GM21717 (cell line): ENCODE results near the gene LKAAEAR1.

Experiments
- ATAC-seq: cut with Tn5 transposase; IDR thresholded peaks from one replicate; pipeline ENCODE4 v1.9.1; 2021; ENCODE audit warnings: mild to moderate bottlenecking, moderate library complexity; ENCODE audit not compliant: unreplicated experiment

Gene LKAAEAR1

DNA sequence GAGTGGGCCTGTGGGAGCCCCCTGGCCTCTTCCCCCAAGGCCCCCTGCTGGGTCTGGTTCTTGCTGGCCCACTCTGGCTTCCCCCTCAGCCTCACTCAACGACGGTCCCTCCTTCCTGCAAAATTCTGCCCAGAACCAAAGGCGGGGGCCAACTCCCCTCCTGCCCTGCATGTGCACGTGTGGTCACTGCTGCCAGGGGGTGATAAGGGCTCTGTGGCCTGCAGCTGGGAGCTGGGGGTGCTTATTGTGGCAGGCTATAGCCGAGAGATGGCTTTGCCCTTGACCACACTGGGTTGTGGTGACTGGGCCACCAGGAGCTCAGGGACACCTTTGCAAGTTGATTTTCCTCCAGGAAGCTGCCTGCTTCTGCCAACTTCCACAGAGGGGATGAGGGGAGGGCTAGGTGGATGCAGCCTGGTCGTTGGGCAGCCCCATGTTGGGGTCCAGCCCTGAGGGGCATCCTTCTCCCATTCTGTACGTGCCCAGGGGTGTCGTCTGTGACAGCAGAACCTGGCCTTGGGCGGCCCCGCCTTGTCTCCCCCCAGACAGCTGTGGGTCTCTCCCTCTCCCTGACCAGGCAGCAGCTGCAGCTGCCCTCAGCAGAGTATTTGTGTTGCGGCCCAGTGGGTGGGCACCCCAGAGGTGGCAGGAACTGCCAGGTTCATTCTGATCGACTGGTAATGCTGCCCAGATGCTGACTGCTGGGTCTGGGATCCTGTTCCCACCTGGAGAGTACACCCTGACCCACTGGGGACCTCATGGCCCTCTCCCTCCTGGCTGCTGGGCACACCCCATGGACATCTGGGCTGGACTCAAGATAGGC lies 15.6 kb downstream of the LKAAEAR1 start:
- no peak for ATAC-seq

DNA sequence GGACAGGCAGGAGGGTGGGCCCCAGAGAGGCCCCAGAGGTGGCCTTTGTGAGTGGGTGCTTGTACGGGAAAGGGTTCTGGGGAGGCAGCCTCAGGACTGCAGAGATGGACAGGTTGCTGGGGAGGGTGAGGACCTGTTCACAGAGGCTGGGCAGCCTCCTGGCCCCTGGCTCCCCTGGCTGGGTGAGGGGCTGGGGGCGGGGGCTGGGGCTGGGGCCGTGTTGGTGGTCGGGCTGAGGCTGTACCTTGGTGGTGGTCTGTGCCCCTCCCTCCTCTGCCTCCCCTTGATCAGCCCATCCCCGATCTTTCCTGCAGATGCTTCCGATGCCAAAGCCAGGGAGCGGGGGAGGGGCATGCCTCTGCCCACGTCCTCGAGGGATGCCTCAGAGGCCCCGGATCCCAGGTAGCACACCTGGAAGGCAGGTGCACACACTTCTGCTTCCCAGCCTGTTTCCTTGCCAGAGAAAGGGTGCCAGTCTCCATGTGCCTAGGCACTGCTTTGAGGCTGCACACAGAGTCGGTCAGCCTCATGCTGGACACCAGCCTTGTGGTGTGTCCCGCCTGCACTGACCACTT lies 16.4 kb downstream of the LKAAEAR1 start:
- no peak for ATAC-seq

DNA sequence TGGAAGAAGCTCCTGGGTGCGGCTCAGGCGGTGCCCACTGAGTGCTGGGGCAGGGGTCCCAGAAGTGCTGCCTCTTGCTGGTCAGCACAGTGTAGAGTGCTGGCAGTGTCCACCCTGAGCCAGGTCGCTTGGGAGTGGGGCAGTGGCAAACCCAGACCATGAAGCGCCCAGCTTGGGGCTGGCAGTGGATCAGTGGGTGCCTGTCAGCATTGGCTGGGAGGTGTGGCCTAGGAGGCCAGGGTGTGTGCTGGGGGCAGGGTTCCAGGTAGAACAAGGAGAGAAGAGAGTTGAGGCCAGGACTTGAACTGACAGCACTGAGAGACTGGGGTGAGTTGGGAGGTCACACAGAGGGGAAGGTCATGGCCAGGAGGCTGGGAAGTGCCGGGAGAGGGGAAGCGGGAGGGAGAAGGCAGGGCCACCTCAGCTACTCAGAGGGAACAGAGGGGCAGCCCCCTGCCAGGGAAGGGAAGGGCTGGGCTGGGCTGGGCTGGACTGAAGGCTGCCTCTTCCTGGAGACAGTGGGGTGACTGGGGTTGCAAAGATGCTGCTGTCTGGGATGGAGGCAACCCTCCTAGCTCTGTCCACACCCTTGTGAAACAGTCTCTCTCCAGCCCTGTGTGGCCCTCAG lies 17.1 kb downstream of the LKAAEAR1 start:
- no peak for ATAC-seq

DNA sequence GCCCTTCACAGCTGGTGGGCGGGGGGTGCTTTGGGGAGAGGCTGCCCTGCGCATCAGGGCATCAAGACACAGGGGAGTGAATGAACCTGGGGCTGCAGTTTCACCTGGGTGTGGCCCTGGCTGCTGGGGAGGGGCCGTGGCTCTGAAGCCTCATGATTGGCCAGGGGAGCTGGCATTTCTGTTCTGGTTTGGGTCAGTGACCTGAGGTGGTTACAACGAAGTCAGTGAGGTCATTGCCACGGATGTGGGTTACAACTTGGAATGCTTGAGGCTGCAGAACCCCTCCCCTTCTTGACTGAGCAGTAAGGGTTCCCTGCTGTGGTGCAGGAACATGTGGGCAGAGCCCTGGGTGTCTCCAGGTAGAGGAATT lies 18.2 kb downstream of the LKAAEAR1 start:
- ATAC-seq, result no peak

DNA sequence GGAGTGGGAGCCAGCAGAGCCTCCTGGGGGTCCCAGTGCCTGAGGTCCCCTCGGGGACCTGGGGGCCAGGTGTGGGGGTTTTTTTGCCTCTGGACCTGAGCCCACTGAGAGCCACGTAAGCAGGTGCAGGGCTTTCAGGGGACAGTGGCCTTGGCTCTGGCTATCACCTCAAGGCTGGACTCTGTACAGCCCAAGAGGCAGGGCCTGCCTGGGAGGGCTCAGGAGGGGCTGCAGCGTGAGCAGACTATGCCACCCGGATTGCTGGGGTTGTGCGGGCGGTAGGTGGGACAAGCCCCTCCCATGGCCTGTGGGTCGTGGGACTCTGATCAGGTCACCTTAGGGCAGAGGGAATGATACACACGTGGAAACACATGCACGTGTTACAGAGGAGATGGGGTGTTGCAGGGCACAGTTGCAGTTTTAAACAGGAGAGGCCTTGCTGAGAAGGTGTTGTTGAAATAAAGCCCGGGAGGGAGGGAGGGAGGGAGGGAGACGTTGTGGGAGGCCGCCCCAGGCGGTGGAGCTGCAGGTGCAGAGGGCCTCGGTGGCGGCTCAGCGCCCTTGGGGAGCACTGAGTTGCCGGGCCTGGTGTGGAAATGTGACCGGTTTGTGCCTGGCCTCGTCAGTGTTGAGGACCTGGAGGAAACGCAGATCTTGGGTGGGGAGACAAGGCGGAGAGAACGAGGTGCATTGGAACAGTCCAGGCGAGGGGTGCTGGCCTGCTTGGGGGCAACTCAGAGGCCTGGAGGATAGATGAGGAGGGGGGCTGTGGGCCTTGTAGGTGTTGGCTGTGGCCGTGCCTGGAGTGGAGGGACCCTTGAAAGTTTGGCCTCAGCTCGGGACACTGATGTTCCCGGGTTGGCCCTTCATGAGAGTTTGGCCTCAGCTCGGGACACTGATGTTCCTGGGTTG lies 18.9 kb downstream of the LKAAEAR1 start:
- ATAC-seq, result no peak

DNA sequence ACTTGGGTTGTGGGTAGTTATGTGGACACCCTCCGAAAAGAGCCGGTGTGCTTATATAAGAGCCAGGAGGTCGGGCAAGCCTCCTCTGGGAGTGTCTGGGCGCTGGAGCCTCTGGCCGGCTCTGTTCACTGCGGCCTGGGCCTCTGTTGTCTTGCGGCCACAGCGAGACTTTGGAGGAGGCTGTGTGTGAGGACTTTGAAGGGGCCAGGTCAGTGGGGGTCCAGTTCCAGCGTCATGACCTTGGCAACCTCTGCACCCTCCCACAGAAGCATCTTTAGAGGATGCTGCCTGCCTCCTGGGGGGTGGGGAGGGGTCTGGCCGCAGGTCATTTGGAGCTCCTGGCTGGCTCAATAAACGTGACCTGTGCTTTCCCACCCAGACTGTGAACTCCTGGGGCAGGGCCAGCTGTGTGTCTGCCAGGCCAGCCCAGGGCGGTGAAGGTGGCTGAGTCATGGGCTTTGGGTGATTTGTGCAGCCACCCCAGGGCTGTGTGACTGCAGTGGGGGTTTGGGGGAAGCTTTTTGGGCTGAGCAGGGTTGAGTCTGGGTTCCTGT lies 20.0 kb downstream of the LKAAEAR1 start:
- no peak for ATAC-seq

DNA sequence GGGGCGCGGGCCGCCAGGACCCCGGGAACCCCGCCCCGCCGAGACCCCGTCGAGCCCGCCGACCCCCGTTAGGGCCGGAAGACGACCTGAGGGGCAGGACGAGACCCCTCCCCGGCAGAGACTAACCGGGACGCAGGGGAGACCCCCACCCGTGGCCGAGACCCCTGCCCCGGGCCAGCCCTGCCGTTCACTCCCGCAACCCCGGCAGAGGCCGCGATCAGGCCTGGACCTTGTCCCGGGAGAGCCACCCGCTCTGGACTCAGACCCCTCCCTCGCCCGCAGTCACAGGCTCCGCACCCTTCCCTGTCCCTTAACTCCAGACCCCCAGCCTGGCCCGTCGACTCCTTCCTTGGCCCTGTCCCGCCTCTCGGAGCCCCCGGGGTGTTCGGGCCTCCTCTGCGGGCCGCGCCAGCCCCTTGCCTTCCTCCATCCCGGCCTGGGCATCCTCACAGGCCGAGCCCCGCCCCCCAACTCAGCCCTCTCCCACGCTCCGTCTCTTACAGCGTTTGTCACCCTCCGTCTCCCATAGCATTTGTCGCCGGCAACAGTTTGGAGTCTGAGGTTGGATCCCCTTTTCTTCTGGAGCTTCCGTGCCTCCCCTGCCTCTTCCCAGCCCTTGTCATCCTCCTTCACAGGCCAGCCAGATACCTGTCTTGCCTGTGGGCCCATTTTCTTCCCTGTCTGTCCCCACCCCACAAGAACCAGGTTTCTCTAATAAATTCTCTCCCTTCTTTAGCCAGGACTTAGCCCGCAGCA lies 20.6 kb downstream of the LKAAEAR1 start:
- ATAC-seq, result no peak

DNA sequence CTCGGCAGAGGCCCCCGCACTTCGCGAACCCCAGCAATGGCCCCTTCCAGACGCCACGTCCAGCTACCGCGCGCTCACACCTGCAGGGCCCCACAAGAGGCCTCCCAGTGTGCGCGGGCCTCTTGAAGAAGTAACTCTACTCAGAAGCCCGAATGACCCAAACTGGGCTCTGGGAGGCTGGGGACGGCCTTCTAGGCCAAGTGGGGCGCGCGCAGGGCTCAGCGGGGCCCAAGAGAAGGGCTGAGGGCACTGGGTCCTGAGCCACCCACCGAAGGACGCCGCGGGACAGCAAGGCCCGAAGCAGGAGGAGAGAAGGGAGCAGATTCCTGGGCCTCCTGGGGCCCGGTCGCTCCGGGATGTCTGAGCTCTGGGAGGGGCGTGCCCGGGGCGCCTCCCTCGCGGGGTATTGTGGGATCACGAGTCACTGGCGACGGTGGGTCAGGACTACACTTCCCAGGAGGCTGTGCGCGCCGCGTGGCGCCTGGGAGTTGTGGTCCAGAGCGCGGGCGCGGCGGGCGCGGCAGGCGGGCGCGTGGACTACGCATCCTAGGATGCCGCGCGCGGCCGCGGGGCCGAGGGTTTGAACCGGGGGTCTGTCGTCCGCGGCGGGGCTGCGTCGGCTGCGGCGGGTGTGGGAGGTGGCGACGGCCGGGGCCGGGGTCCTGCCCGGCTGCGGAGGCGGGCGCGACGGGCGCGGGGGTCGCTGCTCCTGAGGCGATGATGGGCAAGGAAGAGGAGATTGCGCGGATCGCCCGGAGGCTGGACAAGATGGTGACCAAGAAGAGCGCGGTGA lies 21.4 kb downstream of the LKAAEAR1 start, which contains the start of gene TCEA2:
Gene TCEA2, plus strand, starts transcription at position 603 of the 793 bp plus-strand sequence. Its CDS starts 115 bp downstream, at position 718.
- peak; percentile 75 for ATAC-seq

DNA sequence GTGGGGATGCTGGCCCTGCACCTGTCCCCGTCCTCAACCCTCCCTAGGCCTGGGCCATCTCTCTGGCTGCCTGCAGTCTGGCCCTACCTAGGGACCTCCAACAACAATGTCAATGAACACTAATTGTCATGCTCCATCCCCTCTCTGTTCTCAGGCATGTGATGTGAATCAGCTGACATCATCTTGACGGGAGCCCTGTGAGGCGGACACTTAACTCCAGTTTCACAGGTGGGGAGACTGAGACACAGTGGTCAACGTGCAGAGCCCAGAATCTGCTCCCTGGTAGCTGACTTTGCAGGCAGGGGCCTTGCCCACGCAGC lies 22.0 kb downstream of the LKAAEAR1 start:
- no peak for ATAC-seq

DNA sequence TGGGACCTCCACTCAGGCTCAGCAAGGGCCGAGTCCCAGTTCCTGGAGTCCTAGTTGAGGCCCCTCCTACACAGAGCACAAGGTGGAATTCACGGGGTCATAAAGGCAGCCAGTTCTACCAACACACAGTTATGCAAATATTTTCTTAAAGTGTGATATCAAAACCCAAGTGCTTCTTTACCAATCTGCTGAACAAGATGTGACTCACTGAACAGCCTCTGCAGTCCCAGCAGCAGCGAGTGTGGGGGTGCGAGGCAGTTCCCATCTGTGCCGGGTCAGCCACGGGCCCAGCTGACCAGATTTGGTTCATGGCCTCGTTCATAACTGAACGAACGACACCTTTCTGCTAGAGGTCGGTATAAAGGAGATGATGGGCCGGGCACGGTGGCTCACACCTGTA lies 25.7 kb downstream of the LKAAEAR1 start:
- no peak for ATAC-seq

DNA sequence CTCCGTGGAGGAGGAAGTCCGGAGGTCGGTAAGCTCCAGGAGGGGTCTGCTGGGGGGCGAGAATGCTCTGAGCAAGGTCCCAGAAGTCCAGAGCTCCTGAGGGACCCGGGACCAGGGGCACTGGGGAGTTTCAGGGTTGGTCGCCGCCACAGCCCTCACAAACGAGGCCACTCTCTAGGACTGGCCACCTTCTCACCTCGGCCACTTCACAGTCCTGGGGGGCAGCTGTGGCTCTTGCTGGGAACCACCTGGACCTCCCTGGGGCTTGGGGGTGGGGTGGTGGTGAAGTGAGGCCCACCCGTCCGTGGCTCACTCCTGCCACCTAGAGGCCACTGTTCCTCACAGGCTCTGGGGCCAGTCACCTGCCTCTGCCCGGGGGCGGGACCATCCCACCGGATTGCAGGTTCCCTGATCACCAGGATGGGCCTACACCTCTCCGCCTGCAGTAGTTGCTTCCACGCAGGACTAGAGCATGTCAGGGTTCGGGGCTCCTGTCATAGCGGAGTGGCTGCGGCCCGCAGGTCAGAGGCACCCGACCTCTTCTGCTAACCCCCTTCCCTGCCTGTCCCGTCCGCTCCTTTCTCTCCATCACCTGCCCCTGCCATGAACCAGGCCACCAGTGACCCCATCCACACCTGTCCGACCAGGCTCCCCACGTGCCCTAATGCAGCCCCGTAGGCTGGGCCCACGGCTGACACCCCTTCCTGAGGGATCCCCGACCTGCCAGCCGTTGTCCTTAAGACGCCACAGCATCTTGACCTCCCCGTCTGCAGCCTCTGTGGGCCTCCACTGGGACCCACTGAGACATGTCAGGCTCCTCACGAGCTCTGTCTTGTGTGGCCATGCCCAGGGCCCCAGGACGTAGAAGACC lies 26.3 kb downstream of the LKAAEAR1 start:
- ATAC-seq, result no peak

DNA sequence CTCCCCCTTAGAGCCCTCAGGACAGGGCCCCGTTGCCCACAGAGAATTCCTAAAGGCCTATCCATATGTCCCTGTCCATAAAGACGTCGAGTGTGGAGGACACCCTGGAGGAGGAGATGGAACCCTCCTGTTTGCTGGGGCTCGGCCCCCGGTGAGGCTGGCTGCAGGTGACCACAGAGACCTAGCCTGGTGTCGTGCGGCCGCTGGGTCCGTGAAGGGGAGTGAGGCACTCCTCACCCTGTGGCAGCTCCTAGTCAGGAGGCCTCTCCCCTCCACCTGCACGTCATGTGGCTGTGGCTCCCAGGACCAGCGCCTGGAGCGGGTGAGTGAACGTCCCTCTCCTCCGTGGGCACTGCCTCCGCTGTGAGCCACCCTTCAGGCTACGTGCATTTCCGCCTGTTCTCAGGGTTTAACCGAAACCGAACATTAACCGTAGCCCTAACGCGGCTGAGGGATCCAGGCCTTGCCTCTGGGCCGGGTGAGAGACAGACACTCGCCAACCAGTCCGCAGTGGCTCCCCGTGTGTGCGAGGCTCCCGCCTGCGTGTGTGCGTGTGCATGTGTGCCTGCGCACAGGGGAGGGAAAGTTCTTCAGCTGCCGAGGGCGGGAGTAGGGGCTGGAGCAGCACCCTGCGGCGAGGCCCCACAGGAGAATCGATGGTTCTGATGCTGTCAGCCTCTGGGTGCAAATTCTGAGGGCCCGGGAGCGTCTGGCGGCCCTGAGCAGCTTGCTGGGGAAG lies 27.1 kb downstream of the LKAAEAR1 start:
- ATAC-seq, result no peak

DNA sequence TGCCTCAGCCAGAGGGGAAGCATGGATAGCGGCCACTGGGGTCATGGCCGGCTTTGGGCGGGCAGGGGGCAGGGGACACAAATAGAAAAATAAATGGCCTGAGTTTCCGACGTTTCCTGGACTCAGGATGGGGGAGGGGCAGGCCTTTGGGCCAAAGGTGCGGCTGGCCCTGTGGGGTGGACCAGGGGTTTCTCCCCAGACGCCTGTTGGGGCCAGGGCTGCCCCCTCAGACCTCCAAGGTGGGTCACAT lies 27.6 kb downstream of the LKAAEAR1 start:
- ATAC-seq, result no peak

DNA sequence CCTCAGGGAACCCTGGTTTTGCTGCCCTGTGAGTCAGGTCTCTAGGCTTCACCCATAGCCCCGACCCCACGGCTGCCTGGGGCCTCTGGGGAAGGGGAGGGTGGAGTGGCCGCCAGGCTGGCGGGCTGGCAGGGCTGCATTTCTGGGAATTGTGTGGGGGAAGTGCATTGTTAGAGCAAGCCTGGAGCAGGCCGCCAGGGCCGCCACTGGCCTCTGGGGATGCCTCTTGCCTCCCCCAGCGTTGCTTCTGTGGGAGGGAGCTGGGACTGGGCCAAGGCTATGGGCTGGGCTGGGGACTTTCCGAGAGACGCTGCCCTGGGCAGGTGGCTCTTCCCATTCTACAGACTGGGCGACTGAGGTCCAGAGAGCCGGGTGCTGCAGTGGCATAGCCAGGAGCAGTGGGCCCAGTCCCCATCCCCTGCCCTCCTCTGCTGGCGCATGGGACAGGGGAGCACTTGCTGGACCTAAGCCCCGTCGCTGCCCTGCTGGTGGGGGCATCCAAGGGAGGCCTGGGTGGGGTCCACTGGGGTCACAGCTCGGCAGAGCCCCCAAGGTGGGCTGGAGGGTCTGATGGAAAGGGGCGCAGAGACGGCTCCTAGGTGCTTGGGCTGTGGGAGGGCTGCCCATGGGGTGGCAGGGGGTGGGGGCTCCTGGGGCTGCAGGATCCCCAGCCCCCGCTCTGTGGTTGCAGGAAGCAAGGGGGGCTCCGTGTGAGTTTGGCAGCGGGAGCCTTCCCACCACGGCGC lies 28.1 kb downstream of the LKAAEAR1 start:
- ATAC-seq, result no peak

DNA sequence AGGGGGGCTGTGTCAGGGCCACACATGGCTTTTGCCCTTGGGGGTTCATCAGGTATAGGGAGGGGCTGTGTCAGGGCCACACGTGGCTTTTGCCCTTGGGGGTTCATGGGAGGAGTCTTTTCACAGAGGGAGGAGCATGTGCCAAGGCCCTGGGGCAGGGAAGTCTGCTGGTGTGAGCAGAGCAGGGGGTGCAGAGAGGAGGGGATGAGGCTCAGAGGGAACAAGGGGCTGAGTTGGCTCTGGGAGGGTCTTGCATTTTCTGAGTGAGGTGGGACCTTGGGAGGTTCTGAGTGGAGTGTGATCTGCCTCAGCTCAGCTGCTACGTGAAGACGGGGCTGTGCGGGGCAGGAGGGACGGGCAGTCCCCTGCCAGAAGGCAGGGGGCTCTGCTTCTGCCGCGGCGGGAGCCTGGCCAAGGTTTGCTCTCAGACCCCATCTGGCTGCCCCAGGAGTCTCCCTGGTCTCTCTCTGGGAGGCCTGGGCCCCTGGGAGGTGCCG lies 28.8 kb downstream of the LKAAEAR1 start:
- ATAC-seq, result no peak

DNA sequence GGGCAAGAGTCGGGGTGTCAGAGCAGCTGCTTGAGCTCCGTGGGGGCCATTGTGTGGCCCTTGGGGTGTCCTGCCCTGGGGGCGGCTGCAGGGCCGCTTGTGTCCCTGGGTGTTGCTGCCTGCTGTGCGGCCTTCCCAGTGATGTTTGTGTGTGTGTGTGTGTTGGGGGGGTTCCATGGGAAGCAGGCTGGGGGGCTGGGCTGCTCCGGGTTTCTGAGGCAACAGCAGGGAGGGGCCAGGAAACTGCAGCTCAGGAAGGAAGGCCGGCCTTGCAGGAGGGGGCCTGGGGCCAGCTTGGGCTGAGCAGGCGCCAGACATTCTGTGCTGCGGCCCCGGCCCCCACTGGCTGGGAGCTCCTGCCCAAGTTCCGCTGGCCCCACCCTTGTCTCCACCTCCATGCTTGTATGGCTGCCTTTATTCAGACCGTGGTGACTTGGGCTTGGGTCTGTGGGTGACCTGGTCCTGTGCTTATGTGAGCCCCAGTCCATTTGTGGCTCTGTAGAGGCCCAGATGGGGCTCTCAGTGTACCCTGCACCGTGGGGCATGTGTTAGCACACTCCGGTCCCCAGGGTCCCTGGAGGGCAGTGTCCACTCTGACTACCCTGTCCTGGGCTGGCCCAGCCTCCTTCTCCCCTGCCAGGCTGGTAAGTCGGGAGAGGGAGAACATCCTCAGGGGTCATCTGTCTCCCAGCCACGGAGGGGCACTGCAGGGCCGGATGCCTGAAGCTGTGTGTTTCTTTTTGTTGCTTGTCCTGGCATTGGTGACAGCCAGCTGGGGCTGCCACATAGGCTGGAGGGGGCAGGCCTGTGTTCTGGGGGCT lies 30.1 kb downstream of the LKAAEAR1 start:
- ATAC-seq, result no peak
